Upper lobe of right lung (tissue), 1 donor: ENCODE data around the gene CDK9. TPM values are rescaled to one million over a fixed set of nuclear protein-coding genes. Genes with fewer than 3 reads are reported as not detected.
A peak's percentile ranks its signal among the peaks of the same experiment; 100 is the strongest.

Experiments
- ATAC-seq: fragments of 200-7000 bp; cut with Tn5 transposase; one replicate; pipeline ENCODE4 v1.9.1; 2020; ENCODE audit warnings: mild to moderate bottlenecking, moderate library complexity
- DNase-seq: peaks from one replicate; pipeline ENCODE4 v3.0.0-alpha.2; 2020
- H3K27ac ChIP-seq: fragments of 200-600 bp; one replicate; pipeline ENCODE4 v1.8.0; 2022
- H3K27me3 ChIP-seq: fragments of 200-600 bp; one replicate; pipeline ENCODE4 v1.8.0; 2022; ENCODE audit warnings: mild to moderate bottlenecking
- H3K36me3 ChIP-seq: fragments of 200-600 bp; one replicate; pipeline ENCODE4 v1.8.0; 2022
- H3K4me1 ChIP-seq: fragments of 200-600 bp; one replicate; pipeline ENCODE4 v1.8.0; 2022
- H3K4me3 ChIP-seq: fragments of 200-600 bp; one replicate; pipeline ENCODE4 v1.8.0; 2022; ENCODE audit warnings: mild to moderate bottlenecking
- H3K9me3 ChIP-seq: fragments of 200-600 bp; one replicate; pipeline ENCODE4 v1.8.0; 2022
- CTCF ChIP-seq: fragments of 200-600 bp; IDR thresholded peaks from one replicate; pipeline ENCODE4 v1.8.0; 2022; ENCODE audit warnings: antibody characterized with exemption
- intact Hi-C: fragments of 100-400 bp; cut with DNase I; formaldehyde crosslinking; loops from one replicate; pipeline ENCODE4 v1.11.0; 2022
- total RNA-seq: library from RNA; stranded (reverse); fragmentation: NEBNext Ultra II Directional; extraction: Animal tissue kit (Norgen Biotek cat#: 25700); gene quantifications from one replicate; pipeline ENCODE4 v1.2.1, GENCODE V29; 2021
- donor health status: DM: no; HTN: yes; CAD: no; lungs with severe emphysema.

Gene CDK9
- total RNA-seq, 1 donor from 2014 or later: 99.1 TPM

- ATAC-seq: peak; percentile 38
- DNase-seq: no peak
- peaks cover 11% of the 10 kb centered on the region for H3K27me3 ChIP-seq
- intact Hi-C loops: no loop called here
- H3K36me3 ChIP-seq: no peaks in the 10 kb centered on the region
- peak overlapping the region; percentile 84 for H3K27ac ChIP-seq
- peak overlapping the region; percentile 25 for H3K4me3 ChIP-seq
- no peak for TF ChIP-seq CTCF
- peaks cover 8% of the 10 kb centered on the region for H3K4me1 ChIP-seq
- H3K9me3 ChIP-seq: no peaks in the 10 kb centered on the region
These were observed 27.0 kb upstream of the CDK9 start for GRCh38 chr9:127758843-127759242.

GRCh38 chr9:127761061-127761460 lies 24.8 kb upstream of the CDK9 start:
- H3K4me3 ChIP-seq: peak overlapping the region; percentile 25
- DNase-seq: no peak
- H3K36me3 ChIP-seq: no peaks in the 10 kb centered on the region
- intact Hi-C loops: no loop called here
- no peaks in the 10 kb centered on the region for H3K9me3 ChIP-seq
- ATAC-seq: no peak
- H3K4me1 ChIP-seq: peaks cover 4% of the 10 kb centered on the region
- TF ChIP-seq CTCF: no peak
- peak overlapping the region; percentile 84 for H3K27ac ChIP-seq
- H3K27me3 ChIP-seq: no peaks in the 10 kb centered on the region

- DNase-seq: no peak
- Histone ChIP-seq H3K27ac (peak overlapping the region; percentile 84), H3K27me3 (no peaks in the 10 kb centered on the region), H3K4me1 (peaks cover 4% of the 10 kb centered on the region), H3K4me3 (peak overlapping the region; percentile 25), H3K9me3 (no peaks in the 10 kb centered on the region), H3K36me3 (no peaks in the 10 kb centered on the region)
- intact Hi-C loops: no loop called here
- TF ChIP-seq CTCF: no peak
- ATAC-seq: no peak
These were observed 24.3 kb upstream of the CDK9 start for GRCh38 chr9:127761491-127761956.

- Histone ChIP-seq H3K36me3 (no peaks in the 10 kb centered on the region), H3K4me3 (peak overlapping the region; percentile 25), H3K27ac (peak overlapping the region; percentile 84), H3K27me3 (no peaks in the 10 kb centered on the region), H3K4me1 (peaks cover 10% of the 10 kb centered on the region), H3K9me3 (no peaks in the 10 kb centered on the region)
- ATAC-seq (peak; percentile 69), DNase-seq (peak; percentile 73)
- TF ChIP-seq CTCF: no peak
- intact Hi-C loops: no loop called here
These were observed 23.6 kb upstream of the CDK9 start for GRCh38 chr9:127762111-127762676.

- intact Hi-C loops: no loop called here
- no peaks in the 10 kb centered on the region for H3K27me3 ChIP-seq
- peak; percentile 81 for ATAC-seq
- peak overlapping the region; percentile 84 for H3K27ac ChIP-seq
- H3K4me3 ChIP-seq: no peak overlapping the region
- peak; percentile 79 for DNase-seq
- no peaks in the 10 kb centered on the region for H3K36me3 ChIP-seq
- peaks cover 16% of the 10 kb centered on the region for H3K4me1 ChIP-seq
- H3K9me3 ChIP-seq: no peaks in the 10 kb centered on the region
- peak; percentile 53 for TF ChIP-seq CTCF
These were observed 21.9 kb upstream of the CDK9 start for GRCh38 chr9:127763918-127764384.
